ENCODE data around the gene CCNK.

Gene CCNK

GRCh38 chr14:99556134-99556791 is 75.1 kb downstream of the CCNK start:
- DNase-seq, result no peak

DNA sequence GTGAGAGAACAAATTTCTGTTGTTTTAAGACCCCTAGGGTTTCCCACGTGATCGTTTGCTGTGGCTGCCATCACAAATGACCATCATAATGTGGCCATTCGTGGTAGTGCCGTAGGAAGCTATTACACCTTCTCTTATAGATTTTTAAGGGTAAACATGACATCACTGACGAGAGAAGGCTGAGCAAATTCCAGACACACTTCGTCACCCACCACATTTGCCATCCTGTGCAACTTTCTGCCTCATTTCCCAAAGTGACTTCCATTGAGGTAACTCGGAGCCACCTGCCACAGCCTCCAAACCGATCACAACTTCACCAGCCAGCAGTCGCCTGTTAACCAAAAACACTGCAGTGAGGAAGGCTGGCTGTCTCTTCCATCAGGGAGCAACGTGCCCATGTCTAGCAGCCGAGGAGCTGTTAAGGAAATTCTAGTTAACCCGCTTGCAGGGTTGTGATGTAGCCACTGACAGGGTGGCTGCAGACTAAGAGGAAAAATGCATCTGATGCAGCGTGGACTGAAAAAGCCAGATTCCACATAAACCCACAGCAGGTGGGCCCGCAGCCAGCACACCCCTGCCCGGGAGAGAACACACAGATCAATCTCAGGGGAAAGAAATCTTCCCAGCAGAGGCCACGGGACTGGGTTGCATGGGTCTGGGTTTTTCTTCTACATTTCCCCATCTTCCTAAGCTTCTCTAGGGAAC is 78.2 kb downstream of the CCNK start:
- DNase-seq, result no peak

GRCh38 chr14:99560403-99560802 is 79.2 kb downstream of the CCNK start:
- DNase-seq, result no peak

DNA sequence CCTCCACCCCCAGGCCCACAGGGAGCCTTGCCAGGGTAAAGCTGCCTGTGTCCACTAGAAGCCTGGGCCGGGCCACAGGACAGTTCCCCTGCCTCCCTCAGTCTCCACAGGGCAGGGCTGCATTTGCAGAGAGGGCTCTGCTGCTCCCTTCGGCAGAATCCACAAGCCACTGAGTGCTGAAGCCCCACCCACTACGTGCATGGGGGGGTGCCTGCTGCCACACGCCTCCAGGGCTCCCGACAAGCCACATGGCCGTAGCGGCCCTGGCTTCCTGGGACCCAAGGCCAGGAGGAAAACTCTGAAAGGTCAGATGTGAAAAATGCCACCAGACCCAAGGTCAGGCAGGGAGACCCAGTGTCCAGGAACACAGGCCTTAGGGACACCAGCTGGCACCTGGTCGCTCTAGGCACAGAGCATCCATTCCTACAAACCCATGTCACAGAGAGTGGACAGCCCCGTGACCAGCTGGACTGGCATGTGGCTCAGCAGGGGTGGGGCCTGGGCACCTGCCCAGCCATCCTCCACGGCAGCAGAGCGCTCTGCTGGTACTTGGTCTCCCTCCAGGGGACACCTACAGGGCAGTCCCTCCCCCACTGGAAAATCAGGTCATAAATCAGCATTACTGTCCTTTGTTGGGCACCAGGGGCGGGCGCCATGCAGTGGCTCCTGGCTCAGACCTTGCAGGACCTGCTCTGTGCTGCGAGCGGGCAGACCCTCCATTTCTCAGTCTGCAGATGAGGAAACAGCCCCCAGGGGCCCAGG is 79.9 kb downstream of the CCNK start:
- DNase-seq, result no peak

DNA sequence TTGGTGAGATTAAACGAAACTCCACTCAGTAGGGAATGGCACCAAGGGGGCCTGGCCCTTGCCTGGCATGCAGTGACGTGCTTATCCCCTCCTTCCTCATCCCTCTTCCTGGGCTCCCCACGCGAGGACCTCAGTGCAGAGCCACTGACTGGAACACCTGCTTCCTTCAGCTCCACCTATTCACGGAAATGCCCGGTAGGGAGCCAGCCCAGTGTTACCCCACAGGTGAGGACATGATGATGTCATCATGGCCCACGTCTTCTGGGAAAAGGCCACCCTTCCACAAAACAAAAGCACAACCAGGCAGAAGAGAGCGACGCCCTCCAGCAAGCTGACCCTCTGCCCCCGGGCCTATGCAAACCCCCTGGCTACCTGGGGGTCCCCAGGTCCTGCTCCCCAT is 80.7 kb downstream of the CCNK start:
- DNase-seq, result no peak
